Memory B cell (primary cell): Measurements from ENCODE around the gene LTBP3.

ENCODE experiments used
- ATAC-seq: fragments of 150-1000 bp; cut with Tn5 transposase; 2 replicates; pipeline ENCODE4 v1.10.0; 2021; ENCODE audit warnings: low read depth, mild to moderate bottlenecking, moderate library complexity
- DNase-seq, 2 donors: peaks; one replicate each; pipeline ENCODE4 v3.0.0; 2022; ENCODE audit warnings: low spot score in 2 of 2
- H3K27ac Mint-ChIP-seq: one replicate; pipeline ENCODE4 v1.8.0; 2022; ENCODE audit warnings: mild to moderate bottlenecking, moderate library complexity, mixed read lengths
- H3K27me3 Mint-ChIP-seq: one replicate; pipeline ENCODE4 v1.8.0; 2022; ENCODE audit warnings: mixed read lengths
- H3K36me3 Mint-ChIP-seq: one replicate; pipeline ENCODE4 v1.8.0; 2022; ENCODE audit warnings: mild to moderate bottlenecking, mixed read lengths
- H3K4me1 Mint-ChIP-seq: one replicate; pipeline ENCODE4 v1.8.0; 2022; ENCODE audit warnings: mixed read lengths
- H3K4me3 Mint-ChIP-seq: one replicate; pipeline ENCODE4 v1.8.0; 2022; ENCODE audit warnings: mild to moderate bottlenecking, moderate library complexity, mixed read lengths
- H3K9me3 Mint-ChIP-seq: one replicate; pipeline ENCODE4 v1.8.0; 2022; ENCODE audit warnings: mixed read lengths

LTBP3 gene

GRCh38 chr11:65546217-65546958, 11.8 kb downstream of the LTBP3 start:
- H3K9me3 Mint-ChIP-seq, result no peaks in the 10 kb centered on the region
- H3K4me1 Mint-ChIP-seq, result peaks cover 40% of the 10 kb centered on the region
- H3K27ac Mint-ChIP-seq, result peak overlapping the region; percentile 83
- peak overlapping the region; percentile 84 for H3K4me3 Mint-ChIP-seq
- ATAC-seq (peak; percentile 86), DNase-seq (peak; percentile 99)
- no peaks in the 10 kb centered on the region for H3K27me3 Mint-ChIP-seq
- H3K36me3 Mint-ChIP-seq, result no peaks in the 10 kb centered on the region

GRCh38 chr11:65545853-65546216, 12.3 kb downstream of the LTBP3 start:
- no peaks in the 10 kb centered on the region for H3K27me3 Mint-ChIP-seq
- peak overlapping the region; percentile 83 for H3K27ac Mint-ChIP-seq
- H3K4me1 Mint-ChIP-seq, result peaks cover 39% of the 10 kb centered on the region

GRCh38 chr11:65542738-65543390, 15.3 kb downstream of the LTBP3 start:
- Mint-ChIP-seq H3K9me3 (no peaks in the 10 kb centered on the region), H3K36me3 (no peaks in the 10 kb centered on the region), H3K4me1 (peaks cover 29% of the 10 kb centered on the region), H3K27me3 (no peaks in the 10 kb centered on the region), H3K4me3 (no peak overlapping the region), H3K27ac (peak overlapping the region; percentile 64)
- no peak for DNase-seq
- no peak for ATAC-seq

More at GRCh38 chr11:65545853-65546216, 12.3 kb downstream of the LTBP3 start:
- Mint-ChIP-seq H3K9me3 (no peaks in the 10 kb centered on the region), H3K4me3 (no peak overlapping the region), H3K36me3 (no peaks in the 10 kb centered on the region)
- no peak for ATAC-seq
- no peak for DNase-seq

- ATAC-seq (no peak), DNase-seq (no peak)
- H3K27me3 Mint-ChIP-seq, result no peaks in the 10 kb centered on the region
- H3K9me3 Mint-ChIP-seq, result no peaks in the 10 kb centered on the region
- peaks cover 24% of the 10 kb centered on the region for H3K4me1 Mint-ChIP-seq
- H3K36me3 Mint-ChIP-seq, result peaks cover 2% of the 10 kb centered on the region
- peak overlapping the region; percentile 88 for H3K27ac Mint-ChIP-seq
- H3K4me3 Mint-ChIP-seq, result peak overlapping the region; percentile 92
Measured at GRCh38 chr11:65541093-65541982, 16.8 kb downstream of the LTBP3 start.

- no peaks in the 10 kb centered on the region for H3K27me3 Mint-ChIP-seq
- H3K4me3 Mint-ChIP-seq, result peak overlapping the region; percentile 92
- H3K4me1 Mint-ChIP-seq, result peaks cover 17% of the 10 kb centered on the region
- peak; percentile 92 to 95 for DNase-seq
- no peaks in the 10 kb centered on the region for H3K9me3 Mint-ChIP-seq
- peak; percentile 80 for ATAC-seq
- H3K27ac Mint-ChIP-seq, result peak overlapping the region; percentile 88
- peaks cover 2% of the 10 kb centered on the region for H3K36me3 Mint-ChIP-seq
Measured at GRCh38 chr11:65540290-65541092, 17.7 kb downstream of the LTBP3 start.

GRCh38 chr11:65539744-65540289, 18.3 kb downstream of the LTBP3 start:
- Mint-ChIP-seq H3K4me1 (peaks cover 13% of the 10 kb centered on the region), H3K27ac (peak overlapping the region; percentile 88), H3K9me3 (no peaks in the 10 kb centered on the region), H3K36me3 (peaks cover 2% of the 10 kb centered on the region), H3K4me3 (peak overlapping the region; percentile 92), H3K27me3 (no peaks in the 10 kb centered on the region)
- DNase-seq (no peak), ATAC-seq (peak; percentile 69)

GRCh38 chr11:65538915-65539743, 19.0 kb downstream of the LTBP3 start:
- Mint-ChIP-seq H3K4me1 (peaks cover 11% of the 10 kb centered on the region), H3K27me3 (no peaks in the 10 kb centered on the region), H3K4me3 (peak overlapping the region; percentile 61), H3K27ac (no peak overlapping the region), H3K36me3 (peaks cover 2% of the 10 kb centered on the region), H3K9me3 (no peaks in the 10 kb centered on the region)
- DNase-seq (no peak), ATAC-seq (no peak)

GRCh38 chr11:65538232-65538914, 19.8 kb downstream of the LTBP3 start:
- DNase-seq (no peak), ATAC-seq (no peak)
- Mint-ChIP-seq H3K27me3 (no peaks in the 10 kb centered on the region), H3K9me3 (no peaks in the 10 kb centered on the region), H3K4me3 (peak overlapping the region; percentile 61), H3K4me1 (peaks cover 11% of the 10 kb centered on the region), H3K36me3 (peaks cover 2% of the 10 kb centered on the region), H3K27ac (no peak overlapping the region)

- H3K27me3 Mint-ChIP-seq, result no peaks in the 10 kb centered on the region
- H3K27ac Mint-ChIP-seq, result no peak overlapping the region
- peak overlapping the region; percentile 21 for H3K4me3 Mint-ChIP-seq
- peaks cover 9% of the 10 kb centered on the region for H3K4me1 Mint-ChIP-seq
- no peaks in the 10 kb centered on the region for H3K9me3 Mint-ChIP-seq
- DNase-seq, result no peak
- peaks cover 4% of the 10 kb centered on the region for H3K36me3 Mint-ChIP-seq
- no peak for ATAC-seq
Measured at GRCh38 chr11:65537620-65538231, 20.4 kb downstream of the LTBP3 start.

- H3K4me1 Mint-ChIP-seq, result peaks cover 7% of the 10 kb centered on the region
- H3K27me3 Mint-ChIP-seq, result no peaks in the 10 kb centered on the region
- H3K4me3 Mint-ChIP-seq, result no peak overlapping the region
Measured at GRCh38 chr11:65537296-65537597, 20.9 kb downstream of the LTBP3 start.

GRCh38 chr11:65536412-65537295, 21.5 kb downstream of the LTBP3 start:
- no peaks in the 10 kb centered on the region for H3K9me3 Mint-ChIP-seq
- ATAC-seq (no peak), DNase-seq (no peak)
- H3K27ac Mint-ChIP-seq, result peak overlapping the region; percentile 17
- peaks cover 4% of the 10 kb centered on the region for H3K36me3 Mint-ChIP-seq
- H3K4me1 Mint-ChIP-seq, result peaks cover 4% of the 10 kb centered on the region
- H3K4me3 Mint-ChIP-seq, result no peak overlapping the region
- H3K27me3 Mint-ChIP-seq, result no peaks in the 10 kb centered on the region

More at GRCh38 chr11:65537296-65537597, 20.9 kb downstream of the LTBP3 start:
- H3K36me3 Mint-ChIP-seq, result peaks cover 4% of the 10 kb centered on the region
- DNase-seq, result no peak
- H3K27ac Mint-ChIP-seq, result no peak overlapping the region
- H3K9me3 Mint-ChIP-seq, result no peaks in the 10 kb centered on the region
- ATAC-seq, result no peak
